Stimulated activated CD8-positive, alpha-beta memory T cell treated with anti-CD3 and anti-CD28 coated beads, Interleukin-12 subunit alpha, Interleukin-12 subunit beta, amount 100 ng/mL, for 24 hours (primary cell): ENCODE results near the gene DVL1.
"Not testable (repeated sequence)": the region's sequence is repeated elsewhere in the genome, so short reads cannot be mapped to it uniquely, and the experiment has no call there.

ENCODE experiments used
- DNase-seq: peaks from one replicate; pipeline ENCODE4 v3.0.0-alpha.2; 2020; ENCODE audit errors: extremely low read depth

DVL1 gene

GRCh38 chr1:1373815-1374588 is 24.8 kb upstream of the DVL1 start:
- no peak for DNase-seq

- no peak for DNase-seq
Measured at GRCh38 chr1:1373051-1373814, 24.0 kb upstream of the DVL1 start.

GRCh38 chr1:1371746-1372711 is 22.8 kb upstream of the DVL1 start:
- peak; percentile 45 for DNase-seq

- no peak for DNase-seq
Measured at GRCh38 chr1:1371364-1371745, 22.1 kb upstream of the DVL1 start.

GRCh38 chr1:1370771-1371300 is 21.6 kb upstream of the DVL1 start:
- no peak for DNase-seq

- not testable (repeated sequence) for DNase-seq
Measured at GRCh38 chr1:1370094-1370493, 20.9 kb upstream of the DVL1 start.

GRCh38 chr1:1367315-1367714 is 18.1 kb upstream of the DVL1 start:
- no peak for DNase-seq

- DNase-seq = no peak
Measured at GRCh38 chr1:1366699-1367066, 17.5 kb upstream of the DVL1 start.

GRCh38 chr1:1365875-1366698 is 16.9 kb upstream of the DVL1 start:
- no peak for DNase-seq

GRCh38 chr1:1364266-1364665 is 15.0 kb upstream of the DVL1 start:
- no peak for DNase-seq

- no peak for DNase-seq
Measured at GRCh38 chr1:1361982-1362423, 12.8 kb upstream of the DVL1 start.

- no peak for DNase-seq
Measured at GRCh38 chr1:1361233-1361981, 12.2 kb upstream of the DVL1 start.

GRCh38 chr1:1360506-1361169 is 11.4 kb upstream of the DVL1 start:
- DNase-seq = no peak

- DNase-seq = no peak
Measured at GRCh38 chr1:1359664-1360468, 10.6 kb upstream of the DVL1 start.

- no peak for DNase-seq
Measured at GRCh38 chr1:1359308-1359663, 10.1 kb upstream of the DVL1 start.

- no peak for DNase-seq
Measured at GRCh38 chr1:1358433-1359271, 9.4 kb upstream of the DVL1 start, which contains the start of gene MXRA8. Gene MXRA8, minus strand, starts transcription at chr1:1358555. Its CDS starts 51 bp downstream, at chr1:1358504.

- DNase-seq = no peak
Measured at GRCh38 chr1:1357871-1358432, 8.7 kb upstream of the DVL1 start.
